GM21447 (cell line): ENCODE measurements around the gene ZNF423.

ENCODE experiments used
- ATAC-seq: cut with Tn5 transposase; IDR thresholded peaks from one replicate; pipeline ENCODE4 v1.9.1; 2021; ENCODE audit not compliant: unreplicated experiment

ZNF423 gene

DNA sequence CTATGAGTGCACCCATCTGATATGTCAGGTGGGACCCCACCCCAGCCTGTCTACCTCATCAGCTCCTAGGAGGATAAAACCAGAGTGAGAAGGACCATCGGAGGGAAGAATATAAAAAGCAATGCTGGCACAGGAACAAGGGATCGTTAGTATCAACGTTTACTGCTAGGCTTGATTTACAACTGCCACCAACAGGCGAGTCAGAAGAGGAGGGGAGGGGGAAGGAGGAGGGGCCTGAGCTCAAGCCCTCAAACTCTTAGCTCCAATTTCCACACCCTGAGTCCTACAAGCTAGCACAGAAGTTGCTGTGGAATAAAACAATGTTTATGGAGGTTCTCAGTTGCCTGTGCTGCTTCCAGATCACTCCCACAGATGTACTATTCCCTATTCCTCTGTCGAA is 247.8 kb downstream of the ZNF423 start:
- ATAC-seq, result no peak

DNA sequence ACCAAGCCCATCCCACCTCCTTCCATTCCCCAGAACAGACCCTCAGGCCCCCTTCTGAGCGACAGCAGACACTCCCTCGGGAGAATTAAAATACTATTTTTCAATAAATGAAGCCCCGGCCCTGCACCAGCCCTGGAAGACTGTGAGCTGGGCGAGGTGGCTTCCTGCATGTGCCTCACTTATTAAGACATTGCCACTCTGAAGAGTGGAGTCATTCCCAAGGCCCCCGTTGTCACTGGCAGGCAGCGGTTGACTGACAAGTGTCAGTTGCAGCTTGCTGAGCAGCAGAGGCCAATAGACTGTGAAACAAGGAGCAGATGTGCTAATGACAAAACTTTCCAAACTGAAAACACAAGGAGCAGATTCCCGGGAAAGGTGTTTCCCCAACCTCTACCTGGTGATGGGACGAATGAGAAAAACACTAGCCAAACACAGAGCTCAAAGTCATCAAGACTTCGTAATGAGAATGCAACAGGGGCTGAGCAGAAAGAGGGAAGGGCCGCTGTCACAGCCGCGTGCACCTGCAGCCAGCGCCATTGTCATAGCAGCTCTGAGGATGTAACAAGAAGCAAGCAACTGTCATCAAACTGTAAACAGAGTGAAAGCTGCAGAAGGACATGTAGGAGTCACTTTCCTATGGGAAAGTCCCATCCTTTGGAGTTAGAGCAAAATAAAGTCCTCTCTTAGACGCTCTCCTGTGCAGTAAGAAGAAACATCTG is 250.2 kb downstream of the ZNF423 start:
- no peak for ATAC-seq

DNA sequence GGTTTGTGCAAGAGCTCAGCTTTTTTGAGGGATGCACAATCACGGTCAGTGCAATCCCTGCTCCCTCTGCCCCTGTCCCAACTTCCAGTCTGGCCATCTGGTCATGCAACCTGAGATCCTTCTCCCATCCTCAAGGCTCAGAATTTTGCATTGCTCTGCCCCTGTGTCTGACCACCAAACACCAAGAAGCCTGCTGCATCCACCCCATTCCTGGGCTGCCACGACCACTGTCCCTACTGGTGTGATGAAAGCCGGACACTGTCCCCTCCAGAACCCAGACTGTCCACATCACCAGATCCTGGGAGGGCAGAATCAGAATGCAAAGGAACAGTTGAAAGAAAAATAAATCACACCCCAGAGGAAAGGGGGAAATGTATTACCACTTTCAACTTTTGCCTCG is 251.3 kb downstream of the ZNF423 start:
- no peak for ATAC-seq

DNA sequence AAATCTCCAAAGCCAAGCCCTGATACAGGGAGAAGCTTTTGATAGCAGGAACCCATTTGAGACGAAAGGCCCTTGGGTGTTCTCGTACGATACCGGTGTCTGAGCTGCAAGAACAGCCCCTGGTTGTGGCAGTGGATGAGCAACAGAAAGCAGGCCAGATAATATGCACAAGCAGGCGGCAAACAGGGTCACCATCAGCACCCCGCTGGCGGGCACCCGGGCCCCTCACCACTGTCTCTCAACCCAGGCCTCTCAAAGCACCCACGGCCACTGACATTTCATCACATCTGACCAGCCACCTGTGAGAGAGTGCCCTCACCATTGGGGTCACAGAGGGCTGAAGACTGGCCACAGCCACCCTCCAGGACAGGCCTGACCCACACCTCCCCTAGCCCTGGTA is 252.0 kb downstream of the ZNF423 start:
- no peak for ATAC-seq

DNA sequence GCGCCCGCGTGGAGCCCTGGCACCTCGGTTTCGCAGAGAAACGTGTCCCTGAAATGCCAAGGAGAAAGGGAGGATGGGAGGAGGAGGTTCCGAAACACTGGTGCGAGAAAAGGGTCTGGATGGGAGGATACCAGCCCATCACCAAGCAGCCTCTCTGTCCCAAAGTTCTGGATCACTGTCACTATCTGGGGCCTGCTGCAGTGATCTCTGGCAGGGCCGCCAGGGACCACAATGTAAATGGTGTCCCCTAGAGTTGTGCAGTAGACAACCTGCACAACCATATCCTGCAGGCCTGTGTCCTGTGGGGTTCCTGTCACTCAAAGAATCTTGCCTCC is 253.0 kb downstream of the ZNF423 start:
- ATAC-seq, result no peak

DNA sequence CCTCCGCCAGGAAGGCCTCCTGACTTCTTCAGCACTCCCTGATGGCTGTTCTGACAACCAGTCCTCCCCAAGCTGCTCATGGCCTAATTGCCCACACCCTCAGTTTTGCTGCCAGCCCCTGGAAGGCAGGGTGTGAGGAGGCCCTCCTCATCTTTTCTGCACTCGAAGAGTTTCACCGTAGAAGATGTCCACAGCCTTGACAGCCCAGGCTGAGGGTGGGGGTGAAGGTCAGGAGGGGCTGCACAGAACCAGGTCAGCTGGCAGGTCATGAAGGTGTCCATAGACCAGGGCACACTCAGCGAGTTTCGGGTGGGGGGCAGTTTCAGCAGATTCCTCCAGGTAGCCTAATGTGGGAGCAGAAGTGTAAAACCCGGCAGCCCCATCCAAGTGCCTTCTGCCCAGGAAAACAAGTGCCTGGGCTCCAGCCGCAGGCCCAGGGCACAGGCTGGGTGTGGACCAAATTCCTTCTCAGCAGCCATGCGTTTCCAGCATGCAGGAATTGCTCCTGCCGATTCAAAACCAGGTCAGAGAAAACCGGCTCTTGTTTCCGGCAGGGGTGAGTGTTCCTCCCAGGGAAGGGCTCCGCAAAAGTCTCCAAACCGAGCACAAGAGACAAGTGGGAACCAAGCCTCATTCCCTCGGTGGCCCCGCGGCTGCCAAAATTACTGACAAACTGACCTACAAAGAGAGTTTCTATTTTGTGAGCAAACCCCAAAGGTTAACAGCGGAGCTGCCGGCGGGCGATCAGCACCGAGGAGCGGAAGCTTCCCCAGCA is 253.5 kb downstream of the ZNF423 start:
- no peak for ATAC-seq

DNA sequence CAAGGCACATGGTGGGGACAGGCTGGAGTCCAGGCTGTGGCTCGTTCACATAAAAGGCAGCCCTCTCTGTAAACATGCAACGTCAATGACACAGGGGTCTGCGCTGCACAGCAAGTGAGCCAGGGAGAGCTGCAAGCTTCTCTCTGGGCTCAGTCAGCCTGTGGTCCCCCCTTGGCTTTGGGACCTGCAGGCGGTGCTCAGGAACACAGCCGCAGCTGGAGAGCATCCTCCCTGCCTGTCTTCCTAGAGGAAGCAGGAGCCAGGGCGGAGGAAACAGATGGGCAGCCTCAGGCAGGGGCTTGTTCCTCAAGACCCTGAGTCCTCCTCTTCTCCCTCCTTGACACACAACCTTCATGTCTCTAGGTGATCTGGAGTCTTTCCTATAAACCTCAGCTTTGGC is 254.3 kb downstream of the ZNF423 start:
- no peak for ATAC-seq

DNA sequence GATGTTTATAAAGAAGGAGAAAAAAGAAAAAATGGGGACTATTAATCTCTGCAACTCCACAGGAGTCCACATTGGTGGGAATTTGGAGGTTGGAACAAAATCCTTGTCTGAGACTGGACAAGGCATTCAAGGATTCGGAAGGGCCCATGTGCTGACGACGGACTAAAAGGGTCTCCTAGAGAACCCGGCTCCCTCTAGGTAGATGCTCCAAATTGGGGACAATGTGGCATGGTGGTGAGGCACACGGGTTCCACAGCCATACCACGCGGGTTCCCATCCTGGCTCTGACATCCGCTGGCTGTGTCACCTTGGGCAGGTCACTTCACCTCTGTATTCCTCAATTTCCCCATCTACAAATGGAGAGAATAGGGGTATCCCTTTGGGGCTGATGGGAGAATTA is 254.9 kb downstream of the ZNF423 start:
- no peak for ATAC-seq

DNA sequence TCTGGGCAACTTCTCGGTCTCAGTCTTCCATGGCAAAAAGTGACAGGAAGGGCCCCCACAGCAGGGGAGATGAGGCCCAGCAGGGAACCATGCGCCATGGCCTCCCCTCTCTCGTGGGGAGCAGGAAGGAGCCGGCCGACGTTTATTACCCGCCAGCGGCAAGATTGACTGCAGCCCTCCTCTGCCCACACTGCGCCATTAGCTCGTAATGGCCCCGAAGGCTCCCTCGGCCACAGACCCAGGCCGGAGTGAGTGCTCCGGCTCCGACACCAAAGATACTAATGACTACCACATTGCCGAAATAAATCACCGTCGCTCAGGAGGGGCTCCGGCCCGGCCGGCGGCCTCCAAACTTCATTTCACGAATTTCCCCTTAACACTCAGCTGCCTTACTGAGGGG is 255.4 kb downstream of the ZNF423 start:
- ATAC-seq, result no peak

DNA sequence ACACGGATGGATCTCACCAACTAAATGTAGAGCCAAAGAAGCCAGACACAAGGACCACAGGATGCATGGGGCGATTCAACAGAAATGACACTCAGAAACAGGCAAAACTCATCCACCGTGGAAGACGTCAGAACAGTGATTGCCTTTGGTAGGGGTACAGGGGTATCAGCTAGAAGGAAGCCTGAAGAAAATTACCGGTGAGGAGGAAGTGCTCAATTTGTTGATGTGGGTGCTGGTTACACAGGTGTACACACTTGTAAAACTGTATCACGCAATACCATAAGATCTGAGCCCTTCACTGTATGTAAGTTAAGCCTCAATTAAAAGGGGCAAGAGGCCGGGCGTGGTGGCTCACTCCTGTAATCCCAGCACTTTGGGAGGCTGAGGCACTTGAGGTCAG is 256.2 kb downstream of the ZNF423 start:
- ATAC-seq, result no peak

DNA sequence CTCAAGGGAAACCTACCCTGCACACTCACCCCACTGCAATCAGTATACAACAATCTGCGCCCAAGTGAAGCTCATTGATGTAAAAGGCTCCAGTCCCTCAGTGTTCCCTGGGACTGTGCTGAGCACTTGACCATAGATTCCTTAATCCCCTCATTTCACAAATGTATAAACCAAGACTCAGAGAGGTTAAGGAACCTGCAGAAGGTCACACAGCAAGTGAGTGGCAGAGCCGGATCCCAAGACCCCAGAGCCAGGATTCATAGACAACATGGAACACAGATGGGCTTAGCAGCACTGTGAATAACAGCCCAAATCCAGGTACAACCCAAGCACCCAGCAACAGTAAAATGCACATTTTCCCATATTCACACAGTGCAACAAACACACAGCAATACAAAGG is 256.6 kb downstream of the ZNF423 start:
- no peak for ATAC-seq

DNA sequence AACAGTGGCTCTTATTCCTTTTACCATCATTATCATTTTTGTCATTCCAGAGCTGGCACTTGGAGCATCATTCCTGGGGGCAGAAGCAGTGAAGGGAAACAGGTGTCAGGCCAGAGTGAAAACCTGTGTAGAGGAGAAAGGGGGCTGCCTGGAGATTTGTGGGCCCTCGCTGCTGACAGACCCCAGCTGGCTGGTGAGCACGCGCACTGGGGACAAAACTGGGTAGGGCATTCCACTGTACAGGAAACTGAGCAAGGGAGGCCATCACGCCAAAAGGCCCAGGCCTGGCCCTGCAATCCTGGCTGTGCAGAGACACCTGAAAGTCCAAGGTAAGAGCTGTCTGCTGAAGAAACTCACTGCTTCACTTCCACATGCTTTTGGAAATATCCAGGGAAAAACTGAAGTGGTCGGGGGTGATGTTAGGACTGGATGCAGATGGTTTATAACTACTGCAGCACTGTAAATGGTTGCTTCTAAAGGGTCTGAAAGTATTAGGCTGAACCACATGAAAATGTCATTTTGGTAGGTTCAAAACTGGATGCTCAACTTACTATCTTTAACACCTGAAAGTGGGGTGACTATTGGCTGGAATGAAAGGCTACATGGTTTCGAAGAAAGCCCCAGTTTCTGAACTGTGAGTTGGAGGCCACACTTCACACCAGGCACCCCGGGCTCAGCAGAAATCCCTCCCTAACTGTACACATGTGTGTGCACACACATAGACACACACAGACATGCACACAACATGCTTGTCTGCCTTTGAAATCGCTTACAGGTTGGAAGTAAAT is 257.3 kb downstream of the ZNF423 start:
- ATAC-seq, result peak; percentile 74

DNA sequence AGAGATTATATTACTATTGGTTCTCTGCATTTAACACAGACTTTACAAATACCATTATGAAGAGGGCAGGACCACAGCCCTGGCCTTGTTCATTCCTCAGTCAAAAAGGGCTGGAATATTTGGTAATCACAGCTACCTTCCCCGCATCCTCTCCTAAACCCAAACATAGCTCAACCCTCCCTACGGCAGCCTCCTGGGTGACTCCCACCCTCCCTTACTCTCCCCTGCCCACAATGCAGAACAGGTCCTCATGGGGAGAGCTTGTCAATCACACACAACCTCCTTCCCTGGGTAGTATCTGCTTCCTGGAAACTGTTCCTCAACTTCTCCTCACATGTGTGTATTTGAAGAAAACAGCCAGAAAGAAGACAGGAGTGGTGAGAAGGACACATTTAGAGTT is 258.1 kb downstream of the ZNF423 start:
- ATAC-seq, result no peak

DNA sequence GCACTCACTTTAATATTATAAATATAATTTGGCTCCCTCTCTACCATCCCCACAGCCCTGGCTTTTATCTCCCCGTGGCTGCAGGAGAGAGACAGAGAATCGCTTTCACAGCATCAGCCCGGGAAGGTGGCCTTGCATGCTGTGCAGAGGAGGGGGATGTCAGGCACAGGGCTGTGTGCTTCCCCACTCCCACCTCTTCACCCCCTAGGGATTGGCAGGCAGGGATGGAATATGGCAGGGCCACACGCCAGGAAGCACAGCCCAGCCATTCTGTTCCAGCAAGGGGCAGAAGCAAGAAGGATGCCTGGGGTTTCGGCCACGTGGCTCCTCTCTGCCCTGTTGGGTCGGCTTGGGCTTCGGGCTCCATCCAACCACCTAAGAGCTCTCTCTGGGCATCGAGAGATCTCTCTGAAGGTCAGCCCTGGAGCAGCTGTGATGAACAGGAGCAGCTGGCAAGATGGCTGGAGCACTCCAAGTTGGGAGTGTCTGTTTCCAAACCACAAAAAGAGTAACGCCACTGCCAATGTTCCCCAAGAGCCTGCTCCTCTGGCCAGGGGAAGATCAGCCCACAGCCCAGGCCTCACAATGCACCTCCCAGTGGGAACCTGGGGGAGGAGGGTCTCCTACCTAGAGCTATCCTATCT is 259.1 kb downstream of the ZNF423 start:
- ATAC-seq, result no peak

DNA sequence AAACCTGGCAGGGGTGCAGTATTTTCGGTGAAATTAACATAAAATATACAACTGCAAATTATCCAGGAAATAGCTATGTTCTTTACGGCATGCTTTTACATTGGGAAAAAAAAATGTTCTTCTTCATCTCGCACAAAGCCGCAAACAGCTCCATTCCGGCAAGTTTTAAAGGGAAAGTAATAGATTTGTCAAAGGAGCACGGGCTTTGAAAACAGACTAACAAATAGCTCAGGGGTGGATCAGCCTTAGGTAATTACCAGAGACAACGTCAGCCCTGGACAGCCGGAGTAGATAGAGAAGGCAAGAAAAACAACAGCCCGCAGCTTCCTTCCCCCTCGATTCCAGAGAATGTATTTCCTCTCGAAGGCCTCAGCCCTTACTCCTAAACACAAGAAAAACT is 259.8 kb downstream of the ZNF423 start:
- ATAC-seq, result no peak

DNA sequence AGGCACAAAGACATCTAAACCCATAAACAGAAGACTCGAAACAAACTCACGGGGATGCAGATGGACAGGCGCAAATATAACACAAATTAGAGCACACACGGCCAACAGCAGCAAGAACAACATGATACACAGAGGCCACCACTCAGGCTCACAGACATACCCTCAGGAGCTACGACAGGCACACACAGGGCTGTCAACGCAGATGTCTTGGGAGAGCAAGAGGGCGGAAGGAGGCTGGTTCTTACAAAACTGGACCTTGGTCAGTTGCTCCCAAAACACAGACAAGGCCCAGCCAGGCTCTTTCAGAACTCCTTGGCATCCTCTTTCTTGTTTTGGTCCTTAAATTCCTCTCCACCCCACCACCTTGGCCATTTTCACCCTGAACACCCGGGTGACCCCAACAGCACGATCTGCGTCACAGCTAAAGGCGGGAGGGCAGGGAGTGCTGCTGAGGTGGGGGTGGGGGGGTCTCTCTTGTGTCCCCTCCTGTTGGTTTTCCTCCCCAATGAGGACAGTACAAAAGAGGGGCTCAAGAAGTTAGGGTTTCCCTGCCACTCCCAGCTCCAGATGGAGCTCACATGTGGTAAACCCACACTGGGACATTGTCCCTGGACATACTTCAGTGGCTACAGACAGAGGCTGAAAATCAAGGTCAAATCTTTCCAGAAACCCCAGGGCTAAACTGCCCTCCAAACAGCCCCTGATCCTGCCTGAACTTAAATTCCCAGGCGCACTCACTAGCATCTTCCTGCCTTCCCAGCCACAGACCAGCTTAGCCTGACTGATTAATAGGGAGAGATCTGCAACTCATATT is 261.0 kb downstream of the ZNF423 start:
- ATAC-seq, result no peak

DNA sequence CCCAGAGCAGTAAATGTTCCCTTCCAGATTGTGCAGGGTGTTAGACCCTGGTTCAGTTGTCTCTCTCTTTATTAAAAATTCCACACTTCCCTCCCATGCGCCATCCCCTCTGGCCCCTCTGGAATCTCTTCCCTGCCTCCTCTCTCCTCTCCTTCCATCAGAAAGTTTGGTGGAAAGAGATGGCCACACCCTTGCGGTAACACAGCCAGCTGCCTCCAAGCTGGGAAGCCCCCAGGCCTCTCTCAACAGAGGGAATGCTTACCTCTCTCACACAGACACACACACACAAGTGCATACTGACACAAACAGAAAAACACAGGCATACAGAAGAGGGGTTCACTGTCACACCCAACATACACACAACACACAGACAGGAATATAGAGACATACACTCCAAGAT is 261.8 kb downstream of the ZNF423 start:
- ATAC-seq, result no peak

DNA sequence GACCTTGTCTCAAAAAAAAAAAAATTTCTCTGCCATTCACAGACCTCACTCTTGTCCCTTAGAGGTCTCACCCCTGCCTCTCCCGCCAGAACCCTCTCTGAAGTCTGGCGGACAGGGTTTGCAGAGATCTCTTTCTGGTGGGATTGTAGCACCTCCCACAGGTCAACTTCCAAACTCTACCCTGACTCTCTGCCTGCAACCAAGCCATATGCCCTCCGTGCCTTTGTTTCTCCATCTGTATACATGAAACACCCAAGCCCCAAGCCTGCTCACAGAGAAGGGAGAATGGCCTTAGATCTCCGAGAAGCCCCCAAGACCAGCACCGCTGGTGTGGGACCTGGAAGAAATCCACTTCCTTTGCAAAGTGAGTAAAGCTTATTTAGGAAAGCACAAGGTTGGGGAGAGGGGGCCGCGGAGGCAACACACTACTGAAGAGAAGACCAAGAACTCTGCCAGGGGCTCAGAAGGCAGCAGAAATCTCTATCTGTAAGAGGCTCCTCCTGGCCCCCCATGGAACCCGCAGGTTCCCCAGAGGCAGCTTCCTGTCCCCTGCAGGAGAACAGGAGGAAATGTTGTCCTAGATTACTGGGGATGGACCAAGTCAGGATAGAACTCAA is 262.4 kb downstream of the ZNF423 start:
- no peak for ATAC-seq

DNA sequence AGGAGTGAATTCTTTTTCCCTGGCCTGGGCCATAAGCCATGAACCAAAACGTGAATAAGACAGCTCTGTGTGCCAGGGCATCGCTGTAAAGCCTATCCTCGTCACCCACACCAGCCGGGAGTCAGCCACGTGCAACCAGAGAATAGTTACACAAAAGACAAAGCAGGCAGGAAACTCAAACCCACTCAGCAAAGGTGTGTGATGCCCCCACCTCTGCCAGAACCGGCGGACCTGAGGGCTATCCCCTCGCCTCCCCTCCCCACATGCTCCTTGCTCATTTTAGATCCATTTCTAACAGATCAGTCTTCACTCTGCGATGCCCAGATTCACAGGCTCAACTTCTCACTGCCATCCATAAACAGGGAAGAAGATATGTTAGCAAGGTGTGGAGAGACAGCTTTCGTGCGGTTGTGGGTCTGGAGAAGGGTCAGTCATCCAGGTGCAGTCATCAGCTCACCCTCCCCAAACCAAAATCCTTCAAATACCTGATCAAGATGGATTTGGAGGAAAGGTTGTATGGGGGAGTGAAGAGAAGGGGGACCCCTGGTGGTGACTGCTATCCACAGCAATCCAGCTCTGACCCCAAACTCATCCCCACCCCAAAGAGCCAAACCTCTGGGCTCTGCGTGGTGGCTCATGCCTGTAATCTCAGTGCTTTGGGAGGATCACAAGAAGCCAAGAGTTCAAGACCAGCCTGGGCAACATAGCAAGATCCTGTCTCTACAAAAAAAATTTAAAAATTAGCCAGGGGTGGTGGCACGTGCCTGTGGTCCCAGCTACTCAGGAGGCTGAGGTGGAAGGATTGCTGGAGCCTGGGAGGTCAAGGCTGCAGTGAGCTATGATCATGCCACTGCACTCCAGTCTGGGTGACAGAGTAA is 263.1 kb downstream of the ZNF423 start:
- no peak for ATAC-seq
